ENCODE data around the gene CAVIN1.

The CAVIN1 gene

GRCh38 chr17:42429726-42430447 is 6.8 kb upstream of the CAVIN1 start:
- DNase-seq: no peak

DNA sequence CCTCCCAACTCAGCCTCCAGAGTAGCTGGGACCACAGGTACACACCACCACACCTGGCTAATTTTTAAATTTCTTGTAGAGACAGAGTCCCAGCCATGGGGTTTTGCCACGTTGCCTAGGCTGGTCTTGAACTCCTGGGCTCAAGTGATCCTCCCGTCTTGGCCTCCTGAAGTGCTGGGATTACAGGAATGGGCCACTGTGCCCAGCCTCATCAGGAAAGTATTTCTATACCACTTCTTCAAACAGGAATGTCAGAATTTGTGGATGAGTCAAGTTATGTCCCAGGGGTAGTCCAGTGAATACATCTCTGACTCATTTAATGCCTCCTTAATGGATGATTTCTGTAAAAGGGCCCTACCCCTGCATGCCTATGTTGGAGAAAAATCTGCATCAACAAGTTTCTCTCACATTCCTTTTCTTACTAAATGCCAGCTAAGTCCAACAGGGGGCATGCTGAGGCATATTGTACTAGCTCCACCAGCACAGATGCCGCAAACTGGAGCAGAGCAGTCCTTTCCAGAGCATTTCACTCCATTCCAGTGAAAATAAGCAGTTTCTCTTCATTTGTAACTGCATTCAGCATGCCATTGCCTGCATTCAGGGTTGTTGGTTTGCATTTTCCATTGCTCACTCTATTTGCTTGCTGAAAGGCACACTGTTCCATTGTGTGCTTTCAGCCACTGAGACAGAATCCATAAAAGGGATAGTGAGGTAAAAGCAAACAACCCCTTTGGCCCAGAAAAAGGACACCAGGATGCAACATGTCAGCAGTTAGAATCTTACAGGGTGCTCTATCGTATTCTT is 5.3 kb upstream of the CAVIN1 start:
- DNase-seq: peak; percentile 71

DNA sequence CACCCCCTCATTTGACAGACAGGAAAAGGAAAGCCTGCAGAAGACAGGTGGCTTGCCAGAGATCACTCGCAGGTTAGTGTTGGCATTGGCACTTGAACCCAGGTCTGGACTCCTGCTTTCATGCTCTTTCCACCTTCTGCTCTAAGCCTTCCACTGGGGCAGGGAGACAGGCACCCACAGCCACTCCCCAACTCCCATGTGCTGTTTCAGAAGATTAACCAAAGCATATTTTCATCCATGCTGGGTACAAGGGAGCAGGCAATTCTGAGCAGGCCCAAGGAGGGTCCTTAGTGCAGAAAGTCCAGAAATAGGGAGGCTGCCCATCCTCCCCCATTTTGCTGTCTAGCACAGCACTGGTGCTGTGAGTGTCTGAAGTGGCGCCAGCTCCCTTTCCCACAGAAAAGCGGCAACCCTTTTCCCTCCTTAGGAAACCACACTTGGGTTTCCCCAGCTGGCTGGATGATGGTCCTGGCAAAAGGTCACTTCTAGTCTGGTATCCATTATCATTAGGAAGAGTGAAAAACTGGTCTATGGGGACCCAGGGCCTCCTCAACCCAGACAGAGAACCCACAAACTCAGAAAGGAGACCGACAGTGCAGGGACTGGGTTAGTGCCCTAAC is 2.0 kb upstream of the CAVIN1 start:
- DNase-seq: no peak

DNA sequence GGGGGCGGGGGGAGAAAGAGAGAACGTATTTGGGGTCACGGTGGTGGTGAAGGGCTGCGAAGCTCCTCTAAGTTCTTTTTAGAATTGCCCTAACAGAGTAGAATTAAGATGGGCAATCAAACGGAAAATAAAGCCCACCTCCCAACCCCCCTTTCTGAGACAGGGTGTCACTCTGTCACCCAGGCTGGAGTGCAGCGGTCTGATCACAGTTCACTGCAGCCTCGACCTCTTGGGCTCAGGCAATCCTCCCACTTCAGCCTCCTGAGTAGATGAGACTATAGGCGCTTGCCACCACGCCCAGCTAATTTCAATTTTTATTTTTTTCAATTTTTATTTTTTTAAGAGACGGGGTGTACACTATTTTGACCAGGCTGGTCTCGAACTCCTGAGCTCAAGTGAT is 710 bp upstream of the CAVIN1 start:
- no peak for DNase-seq

DNA sequence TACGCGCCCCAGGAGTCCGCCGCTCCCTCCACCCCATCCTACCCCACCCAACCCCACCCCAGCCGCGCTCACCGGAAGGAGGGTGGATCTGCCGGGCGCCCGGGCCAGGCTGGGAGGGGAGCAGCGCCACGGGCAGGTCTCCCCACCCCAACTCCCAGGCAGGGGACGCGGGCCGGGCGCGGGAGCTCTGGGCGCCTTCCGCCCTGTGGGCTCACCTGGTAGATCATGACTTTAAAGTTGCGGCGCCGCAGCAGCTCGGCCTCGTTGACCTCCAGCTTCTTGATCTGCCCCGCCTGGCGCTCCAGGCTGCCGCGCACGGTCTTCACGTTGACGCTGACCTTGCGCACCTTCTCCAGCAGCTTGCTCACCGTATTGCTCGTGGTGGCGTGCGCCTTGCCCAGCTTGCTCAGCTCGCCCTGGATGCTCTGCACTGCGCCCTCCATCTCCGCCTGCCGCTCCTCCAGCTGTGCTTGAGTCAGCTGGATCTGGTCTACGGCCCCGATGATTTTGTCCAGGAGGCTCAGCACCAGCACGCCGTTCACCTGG is 571 bp downstream of the CAVIN1 start:
- DNase-seq: no peak

- DNase-seq: no peak
Observed at GRCh38 chr17:42421507-42422338, 1.3 kb downstream of the CAVIN1 start.

GRCh38 chr17:42421136-42421506 is 1.9 kb downstream of the CAVIN1 start:
- DNase-seq: no peak

GRCh38 chr17:42417981-42418380 is 5.1 kb downstream of the CAVIN1 start:
- DNase-seq: peak; percentile 77

- no peak for DNase-seq
Observed at GRCh38 chr17:42414704-42415409, 8.2 kb downstream of the CAVIN1 start.

DNA sequence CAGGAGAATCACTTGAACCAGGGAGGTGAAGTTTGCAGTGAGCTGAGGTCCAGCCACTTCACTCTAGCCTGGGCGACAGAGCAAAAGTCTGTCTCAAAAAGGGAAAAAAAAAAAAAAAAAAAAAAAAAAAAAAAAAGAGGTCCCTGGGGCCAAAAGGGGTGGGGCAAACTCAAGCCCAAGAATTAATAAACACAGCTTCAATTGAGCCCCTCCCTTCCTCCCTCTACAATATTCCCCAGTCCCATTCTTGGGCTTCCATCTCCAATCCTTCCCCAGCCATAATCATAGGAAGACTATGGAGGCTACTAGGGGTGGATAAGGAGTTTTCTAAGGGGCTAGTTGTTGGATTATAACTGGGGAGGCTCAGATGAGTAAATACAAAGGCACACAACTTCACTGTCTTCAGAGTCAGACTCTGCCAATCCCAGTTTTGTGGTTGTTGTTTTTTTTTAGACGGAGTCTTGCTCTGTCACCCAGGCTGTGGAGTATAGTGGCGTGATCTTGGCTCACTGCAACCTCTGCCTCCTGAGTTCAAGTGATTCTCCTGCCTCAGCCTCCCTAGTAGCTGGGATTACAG is 9.5 kb downstream of the CAVIN1 start:
- no peak for DNase-seq

GRCh38 chr17:42411905-42412679 is 11.0 kb downstream of the CAVIN1 start:
- no peak for DNase-seq

GRCh38 chr17:42411361-42411760 is 11.7 kb downstream of the CAVIN1 start:
- DNase-seq: no peak

GRCh38 chr17:42410319-42410685 is 12.8 kb downstream of the CAVIN1 start:
- no peak for DNase-seq

DNA sequence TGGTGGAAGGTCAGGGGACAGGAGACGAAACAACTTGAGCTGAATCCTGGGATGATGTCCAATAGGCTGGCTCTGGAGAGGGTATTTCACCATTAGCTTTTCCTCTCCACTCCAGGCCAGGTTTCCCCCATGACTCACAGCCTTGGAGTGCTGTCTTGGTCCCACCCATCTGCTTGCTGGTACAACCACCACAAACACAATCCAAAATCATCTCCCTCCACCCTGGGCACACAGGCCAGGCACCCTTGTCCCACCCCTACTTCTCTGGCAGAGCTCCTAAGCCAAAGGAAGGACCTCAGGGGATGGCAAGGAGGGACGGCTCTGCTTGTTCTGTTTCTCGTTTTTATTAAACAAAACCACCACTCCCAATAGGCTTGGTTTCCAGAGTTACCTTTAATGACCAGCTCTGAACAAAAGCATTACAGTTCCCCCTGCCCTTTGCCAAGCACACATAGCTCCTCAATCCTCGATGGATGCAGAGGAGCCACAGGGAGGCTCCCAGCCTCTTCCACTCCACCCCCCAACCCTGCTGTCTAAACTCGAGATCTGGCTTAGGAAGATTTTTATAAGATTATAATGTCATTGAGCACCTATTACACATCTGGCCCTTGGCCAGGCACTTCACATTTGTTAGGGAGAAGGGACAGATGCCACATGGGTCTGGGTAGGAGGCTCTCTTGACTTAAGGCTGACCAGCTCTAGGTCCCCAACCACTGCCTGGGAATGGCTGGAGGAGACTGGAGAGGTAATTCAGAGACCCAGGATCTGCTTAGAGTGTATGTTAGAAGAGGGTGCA is 13.3 kb downstream of the CAVIN1 start:
- DNase-seq: peak; percentile 43

- no peak for DNase-seq
Observed at GRCh38 chr17:42408061-42408460, 15.0 kb downstream of the CAVIN1 start.

DNA sequence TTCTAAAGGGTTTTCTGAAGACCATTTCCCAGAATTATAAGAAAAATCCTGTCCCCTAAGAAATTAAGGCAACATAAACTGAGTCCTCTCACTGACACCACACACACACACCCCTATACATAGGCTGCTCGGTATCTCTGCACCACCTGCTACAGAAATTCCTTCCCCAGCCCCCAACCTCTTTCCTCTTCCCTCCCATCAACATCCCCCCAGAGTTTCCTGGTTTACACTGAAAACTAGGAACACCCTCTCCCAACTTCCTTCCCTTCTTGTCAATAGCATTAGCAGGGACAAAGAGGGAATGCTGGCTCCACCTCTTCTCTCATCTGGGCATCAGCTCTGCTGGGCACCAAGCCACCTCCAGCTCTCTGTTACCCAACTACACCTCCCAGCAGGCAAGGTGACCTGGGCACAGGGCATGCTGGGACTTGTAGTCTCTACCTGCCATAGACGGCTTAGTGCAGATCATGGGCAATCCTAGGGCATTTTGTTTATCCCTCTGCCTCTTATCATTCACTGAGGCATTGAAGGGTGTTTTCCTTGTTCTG is 15.7 kb downstream of the CAVIN1 start:
- no peak for DNase-seq

- no peak for DNase-seq
Observed at GRCh38 chr17:42406615-42407288, 16.3 kb downstream of the CAVIN1 start.

GRCh38 chr17:42405963-42406495 is 17.0 kb downstream of the CAVIN1 start:
- DNase-seq: peak; percentile 84

DNA sequence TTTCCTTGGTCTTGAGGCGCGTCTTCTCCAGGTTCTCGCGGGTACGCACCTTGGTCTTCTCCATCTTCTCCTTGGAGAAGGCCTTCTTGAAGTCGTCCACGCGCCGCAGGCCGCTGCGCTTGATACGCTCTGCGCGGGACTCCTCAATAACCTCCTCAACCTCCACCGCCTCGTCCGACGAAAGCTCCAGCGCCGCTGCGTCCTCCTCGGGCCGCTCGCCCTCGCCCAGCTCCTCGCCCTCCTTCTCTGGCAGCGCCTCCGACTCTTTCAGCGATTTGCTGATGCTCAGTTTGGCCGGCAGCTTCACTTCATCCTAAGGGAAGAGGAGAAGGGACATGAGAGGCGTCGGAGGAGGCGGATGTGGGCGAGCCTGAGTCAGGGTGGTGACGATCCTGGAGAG is 18.0 kb downstream of the CAVIN1 start:
- no peak for DNase-seq
